WTC11 (cell line): ENCODE measurements around the gene CAPZB. TPM values are rescaled to one million over a fixed set of nuclear protein-coding genes. Genes with fewer than 3 reads are reported as not detected.

ENCODE experiments used
- ATAC-seq: fragments of 200-7000 bp; cut with Tn5 transposase; 2 replicates; pipeline ENCODE4 v1.10.0; 2021; ENCODE audit warnings: mild to moderate bottlenecking, moderate library complexity
- CTCF ChIA-PET: fragments of 300-600 bp; sonication (Branson Sonifier 250); formaldehyde crosslinking; loops from one replicate; lab custom pipeline; 2021; ENCODE audit warnings: antibody characterized with exemption; lab: Charles Lee
- POLR2A ChIA-PET: fragments of 350-600 bp; sonication (Branson Sonifier 250); formaldehyde crosslinking; loops from one replicate; lab custom pipeline; 2021; ENCODE audit warnings: antibody characterized with exemption; lab: Charles Lee
- DNase-seq: peaks from one replicate; pipeline ENCODE4 v3.0.0; 2021; ENCODE audit warnings: low spot score
- H3K27ac Mint-ChIP-seq: 2 replicates; pipeline ENCODE4 v1.8.0; 2021; ENCODE audit warnings: mixed read lengths
- H3K27me3 Mint-ChIP-seq: 2 replicates; pipeline ENCODE4 v1.8.0; 2021; ENCODE audit warnings: low read depth, mild to moderate bottlenecking, moderate library complexity, mixed read lengths
- H3K36me3 Mint-ChIP-seq: 2 replicates; pipeline ENCODE4 v1.8.0; 2021; ENCODE audit warnings: mixed read lengths
- H3K4me1 Mint-ChIP-seq: 2 replicates; pipeline ENCODE4 v1.8.0; 2022; ENCODE audit warnings: mixed read lengths
- H3K4me3 Mint-ChIP-seq: 2 replicates; pipeline ENCODE4 v1.8.0; 2021; ENCODE audit warnings: mild to moderate bottlenecking, moderate library complexity, mixed read lengths
- H3K9me3 Mint-ChIP-seq: 2 replicates; pipeline ENCODE4 v1.8.0; 2021; ENCODE audit warnings: mixed read lengths
- ATF1 ChIP-seq: sonication (generic); formaldehyde crosslinking; IDR thresholded peaks from 2 replicates; pipeline ENCODE4 v1.8.1; 2023; ENCODE audit warnings: mild to moderate bottlenecking, moderate library complexity, missing genetic modification reagents
- ATF3 ChIP-seq: sonication (generic); formaldehyde crosslinking; conservative IDR thresholded peaks from 2 replicates; pipeline ENCODE4 v1.8.1; 2022; ENCODE audit warnings: mild to moderate bottlenecking, missing genetic modification reagents
- CREM ChIP-seq: sonication (generic); formaldehyde crosslinking; IDR thresholded peaks from 2 replicates; pipeline ENCODE4 v1.8.1; 2022; ENCODE audit warnings: mild to moderate bottlenecking, missing genetic modification reagents, moderate library complexity
- ELF4 ChIP-seq: sonication (generic); formaldehyde crosslinking; IDR thresholded peaks from 2 replicates; pipeline ENCODE4 v1.8.1; 2022; ENCODE audit warnings: low read depth, mild to moderate bottlenecking, moderate library complexity, missing genetic modification reagents
- ESRRA ChIP-seq: sonication (generic); formaldehyde crosslinking; IDR thresholded peaks from 2 replicates; pipeline ENCODE4 v1.8.1; 2022; ENCODE audit warnings: mild to moderate bottlenecking, missing genetic modification reagents, borderline replicate concordance
- FOXP4 ChIP-seq: sonication (generic); formaldehyde crosslinking; IDR thresholded peaks from 2 replicates; pipeline ENCODE4 v1.8.0; 2022; ENCODE audit warnings: mild to moderate bottlenecking, missing genetic modification reagents
- IRF2 ChIP-seq: sonication (generic); formaldehyde crosslinking; IDR thresholded peaks from 2 replicates; pipeline ENCODE4 v1.8.0; 2022; ENCODE audit warnings: low read depth, missing genetic modification reagents, borderline replicate concordance
- MXD4 ChIP-seq: fragments of 250-450 bp; sonication (Bioruptor Pico); IDR thresholded peaks from 2 replicates; pipeline ENCODE4 v1.8.0; 2021; ENCODE audit warnings: mild to moderate bottlenecking, moderate library complexity, borderline replicate concordance
- PRDM15 ChIP-seq: sonication (generic); formaldehyde crosslinking; IDR thresholded peaks from 2 replicates; pipeline ENCODE4 v1.8.0; 2022; ENCODE audit warnings: missing genetic modification reagents
- PRRX2 ChIP-seq: fragments of 250-450 bp; sonication (Bioruptor Pico); IDR thresholded peaks from 2 replicates; pipeline ENCODE4 v1.8.0; 2021; ENCODE audit warnings: mild to moderate bottlenecking
- RELA ChIP-seq: sonication (generic); formaldehyde crosslinking; IDR thresholded peaks from 2 replicates; pipeline ENCODE4 v1.8.1; 2022; ENCODE audit warnings: missing genetic modification reagents, mild to moderate bottlenecking, borderline replicate concordance
- STAT6 ChIP-seq: sonication (generic); formaldehyde crosslinking; conservative IDR thresholded peaks from 2 replicates; pipeline ENCODE4 v1.8.1; 2023; ENCODE audit warnings: mild to moderate bottlenecking, low read depth, missing genetic modification reagents, moderate library complexity
- ZNF138 ChIP-seq: sonication (generic); formaldehyde crosslinking; conservative IDR thresholded peaks from 2 replicates; pipeline ENCODE4 v1.8.1; 2022; ENCODE audit warnings: mild to moderate bottlenecking, moderate library complexity, missing genetic modification reagents
- ZNF232 ChIP-seq: sonication (generic); formaldehyde crosslinking; IDR thresholded peaks from 2 replicates; pipeline ENCODE4 v1.8.0; 2022; ENCODE audit warnings: mild to moderate bottlenecking, missing genetic modification reagents
- ZNF416 ChIP-seq: fragments of 250-450 bp; sonication (Bioruptor Pico); IDR thresholded peaks from 2 replicates; pipeline ENCODE4 v1.9.0; 2021; ENCODE audit warnings: mild to moderate bottlenecking, inconsistent platforms
- ZNF423 ChIP-seq: fragments of 250-450 bp; sonication (Bioruptor Pico); IDR thresholded peaks from 2 replicates; pipeline ENCODE4 v2.1.2; 2022; ENCODE audit warnings: mild to moderate bottlenecking, moderate library complexity
- ZSCAN18 ChIP-seq: fragments of 250-450 bp; sonication (Bioruptor Pico); IDR thresholded peaks from 2 replicates; pipeline ENCODE4 v2.1.2; 2022; ENCODE audit warnings: mild to moderate bottlenecking, moderate library complexity
- total RNA-seq: library from RNA; stranded (reverse); gene quantifications from 3 replicates; pipeline ENCODE4 v1.2.3, GENCODE V29; 2021
- TF ChIP-seq, protein P1 (sequence below): fragments of 250-450 bp; sonication (Bioruptor Pico); IDR thresholded peaks from 2 replicates; pipeline ENCODE4 v1.9.0; 2021; ENCODE audit warnings: moderate library complexity, mild to moderate bottlenecking, inconsistent platforms, borderline replicate concordance
- TF ChIP-seq, protein P2 (sequence below): sonication (generic); formaldehyde crosslinking; IDR thresholded peaks from 2 replicates; pipeline ENCODE4 v1.8.0; 2022; ENCODE audit warnings: mild to moderate bottlenecking, missing genetic modification reagents
- TF ChIP-seq, protein P3 (sequence below): sonication (generic); formaldehyde crosslinking; IDR thresholded peaks from 2 replicates; pipeline ENCODE4 v1.8.0; 2023; ENCODE audit warnings: missing genetic modification reagents

The CAPZB gene
- total RNA-seq, 1 experiment from 2014 or later: 348 TPM

GRCh38 chr1:19361611-19362147 is 123.7 kb downstream of the CAPZB start (continued):
- no peak for TF ChIP-seq ATF3 (CRISPR knock-in tag)
- TF ChIP-seq PRDM15 (CRISPR knock-in tag): no peak
- TF ChIP-seq, protein P1, sequence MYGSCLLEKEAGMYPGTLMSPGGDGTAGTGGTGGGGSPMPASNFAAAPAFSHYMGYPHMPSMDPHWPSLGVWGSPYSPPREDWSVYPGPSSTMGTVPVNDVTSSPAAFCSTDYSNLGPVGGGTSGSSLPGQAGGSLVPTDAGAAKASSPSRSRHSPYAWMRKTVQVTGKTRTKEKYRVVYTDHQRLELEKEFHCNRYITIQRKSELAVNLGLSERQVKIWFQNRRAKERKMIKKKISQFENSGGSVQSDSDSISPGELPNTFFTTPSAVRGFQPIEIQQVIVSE (CRISPR knock-in tag): no peak
- TF ChIP-seq RELA (CRISPR knock-in tag): no peak
- TF ChIP-seq ZSCAN18 (CRISPR knock-in tag): no peak
- no peak for TF ChIP-seq PRRX2 (CRISPR knock-in tag)
- TF ChIP-seq MXD4 (CRISPR knock-in tag): no peak
- no peak for TF ChIP-seq ELF4
- no peak for TF ChIP-seq ZNF138 (CRISPR knock-in tag)
- no peak for TF ChIP-seq FOXP4 (CRISPR knock-in tag)
- no peak for TF ChIP-seq ZNF423 (CRISPR knock-in tag)
- TF ChIP-seq ZNF232 (CRISPR knock-in tag): no peak
- TF ChIP-seq CREM (CRISPR knock-in tag): no peak
- TF ChIP-seq ESRRA (CRISPR knock-in tag): no peak
- TF ChIP-seq, all 79 proteins: peak for 0

DNA sequence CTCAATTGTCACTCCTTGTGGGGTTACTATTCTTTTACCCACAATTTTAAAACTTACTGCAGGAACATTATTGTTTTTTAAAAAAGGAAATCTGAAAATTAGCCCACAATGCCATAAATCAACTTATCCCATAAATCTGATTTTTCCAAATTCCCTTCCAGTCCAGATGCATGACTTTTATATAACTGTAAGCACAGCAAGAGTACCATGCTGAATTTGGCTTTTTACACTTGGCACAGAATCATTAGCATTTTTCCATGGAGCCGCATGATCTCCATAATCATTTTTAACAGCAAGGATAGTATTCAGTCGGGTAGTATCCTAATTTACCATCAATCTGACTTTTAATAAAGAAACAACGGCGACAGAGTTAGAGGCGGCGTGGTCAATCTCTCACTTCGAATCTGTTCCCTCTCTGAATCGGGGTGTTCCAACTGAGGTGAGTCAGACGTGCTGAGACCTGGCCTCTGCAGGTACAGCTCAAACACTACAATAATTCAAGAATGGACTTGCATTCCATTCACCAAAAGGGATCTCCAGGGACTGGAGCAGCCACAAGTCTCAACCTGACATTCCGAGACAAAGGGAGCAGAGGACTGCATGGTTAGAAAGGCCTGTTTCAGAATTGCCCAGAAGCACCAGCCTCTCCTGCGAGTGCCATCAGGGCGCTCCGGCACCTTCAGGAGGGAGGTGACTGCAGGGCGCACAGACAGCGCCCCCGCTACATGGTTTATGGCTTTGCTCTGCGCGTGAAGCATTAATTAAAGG is 124.3 kb downstream of the CAPZB start:
- ChIA-PET POLR2A (no interaction called here), CTCF (interaction anchor here (1.0 to 1.5 kb wide), 4 partner anchors 14 to 293 kb away, joined by 3 to 4 read pairs (median 4); no protein-coding TSS in a partner anchor)
- DNase-seq (no peak), ATAC-seq (peak; percentile 50)
- Mint-ChIP-seq H3K4me1 (peaks cover 10% of the 10 kb centered on the region), H3K27ac (peak overlapping the region; percentile 79), H3K27me3 (no peaks in the 10 kb centered on the region), H3K36me3 (peaks cover 12% of the 10 kb centered on the region), H3K4me3 (no peak overlapping the region), H3K9me3 (no peaks in the 10 kb centered on the region)
- TF ChIP-seq, protein P2, sequence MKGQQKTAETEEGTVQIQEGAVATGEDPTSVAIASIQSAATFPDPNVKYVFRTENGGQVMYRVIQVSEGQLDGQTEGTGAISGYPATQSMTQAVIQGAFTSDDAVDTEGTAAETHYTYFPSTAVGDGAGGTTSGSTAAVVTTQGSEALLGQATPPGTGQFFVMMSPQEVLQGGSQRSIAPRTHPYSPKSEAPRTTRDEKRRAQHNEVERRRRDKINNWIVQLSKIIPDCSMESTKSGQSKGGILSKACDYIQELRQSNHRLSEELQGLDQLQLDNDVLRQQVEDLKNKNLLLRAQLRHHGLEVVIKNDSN (CRISPR knock-in tag): no peak
- no peak for TF ChIP-seq IRF2 (CRISPR knock-in tag)
- no peak for TF ChIP-seq STAT6 (CRISPR knock-in tag)
- no peak for TF ChIP-seq ATF1 (CRISPR knock-in tag)
- TF ChIP-seq ZNF423 (CRISPR knock-in tag): no peak
- TF ChIP-seq ZNF138 (CRISPR knock-in tag): no peak
- TF ChIP-seq ZNF416 (CRISPR knock-in tag): no peak
- TF ChIP-seq, protein P3, sequence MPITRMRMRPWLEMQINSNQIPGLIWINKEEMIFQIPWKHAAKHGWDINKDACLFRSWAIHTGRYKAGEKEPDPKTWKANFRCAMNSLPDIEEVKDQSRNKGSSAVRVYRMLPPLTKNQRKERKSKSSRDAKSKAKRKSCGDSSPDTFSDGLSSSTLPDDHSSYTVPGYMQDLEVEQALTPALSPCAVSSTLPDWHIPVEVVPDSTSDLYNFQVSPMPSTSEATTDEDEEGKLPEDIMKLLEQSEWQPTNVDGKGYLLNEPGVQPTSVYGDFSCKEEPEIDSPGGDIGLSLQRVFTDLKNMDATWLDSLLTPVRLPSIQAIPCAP (CRISPR knock-in tag): no peak
